Measurements from ENCODE around the gene BICD2. TPM values are rescaled to one million over a fixed set of nuclear protein-coding genes. Genes with fewer than 3 reads are reported as not detected.
"Not testable (repeated sequence)": the region's sequence is repeated elsewhere in the genome, so short reads cannot be mapped to it uniquely, and the experiment has no call there.

Gene BICD2
- total and polyA plus RNA-seq, 7 donors = 21.6 to 44.4 (median 28.7) TPM

DNA sequence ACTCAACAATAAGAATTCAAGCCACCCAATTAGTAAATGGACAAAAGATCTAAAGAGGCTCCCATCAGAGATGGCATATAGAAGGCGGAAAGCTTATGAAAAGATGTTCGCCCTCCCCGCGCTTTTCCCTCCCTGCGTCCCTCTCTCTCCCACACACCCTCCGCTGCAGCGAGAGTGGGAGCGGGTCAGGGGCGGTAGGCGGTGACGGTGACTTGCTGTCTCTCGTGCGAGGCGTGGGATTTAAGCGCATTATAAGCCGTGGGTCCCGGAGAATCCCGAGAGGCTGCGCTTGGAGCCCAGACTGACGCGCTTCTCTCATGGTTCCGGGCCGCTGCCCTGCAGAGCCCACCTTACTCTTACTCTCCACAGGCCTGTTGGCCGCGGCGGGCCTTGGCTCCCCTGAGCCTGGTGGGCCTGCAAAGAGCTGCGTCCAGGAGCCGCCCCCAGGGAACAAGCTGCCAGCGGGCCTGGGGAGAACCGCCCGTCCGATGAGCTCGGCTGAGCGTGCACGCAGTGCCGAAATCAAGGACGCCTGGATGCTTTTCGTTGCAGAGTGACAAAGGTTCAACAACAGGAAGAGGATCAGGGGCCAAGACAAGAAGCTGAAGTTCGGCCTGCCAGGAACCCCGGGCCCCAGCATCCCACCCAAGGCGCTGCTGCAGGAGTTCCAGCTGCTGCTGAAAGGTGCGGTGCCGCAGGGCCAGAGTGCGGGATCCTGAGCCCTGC is 42.6 kb upstream of the BICD2 start:
- Histone ChIP-seq H3K4me1 (peaks cover 24% of the 10 kb centered on the region), H3K27me3 (ENCODE audit: insufficient read depth in 3 of 3, low read length in 2 of 3) (peaks cover 0 to 87% (median 39%) of the 10 kb centered on the region in 3 donors), H3K27ac (no peak overlapping the region), H3K4me3 (no peak overlapping the region), H3K36me3 (ENCODE audit: insufficient read depth in 1 of 2, low read depth in 1 of 2) (no peaks in the 10 kb centered on the region), H3K9me3 (no peaks in the 10 kb centered on the region)
- intact Hi-C loops (cut with DNase I) = no loop called here
- 8 to 13% (median 12%) methylated on average over 43 to 44 of the region's 44 CpGs for WGBS, 3 donors
- ATAC-seq = no peak
- no peak for DNase-seq
- TF ChIP-seq, protein P1, sequence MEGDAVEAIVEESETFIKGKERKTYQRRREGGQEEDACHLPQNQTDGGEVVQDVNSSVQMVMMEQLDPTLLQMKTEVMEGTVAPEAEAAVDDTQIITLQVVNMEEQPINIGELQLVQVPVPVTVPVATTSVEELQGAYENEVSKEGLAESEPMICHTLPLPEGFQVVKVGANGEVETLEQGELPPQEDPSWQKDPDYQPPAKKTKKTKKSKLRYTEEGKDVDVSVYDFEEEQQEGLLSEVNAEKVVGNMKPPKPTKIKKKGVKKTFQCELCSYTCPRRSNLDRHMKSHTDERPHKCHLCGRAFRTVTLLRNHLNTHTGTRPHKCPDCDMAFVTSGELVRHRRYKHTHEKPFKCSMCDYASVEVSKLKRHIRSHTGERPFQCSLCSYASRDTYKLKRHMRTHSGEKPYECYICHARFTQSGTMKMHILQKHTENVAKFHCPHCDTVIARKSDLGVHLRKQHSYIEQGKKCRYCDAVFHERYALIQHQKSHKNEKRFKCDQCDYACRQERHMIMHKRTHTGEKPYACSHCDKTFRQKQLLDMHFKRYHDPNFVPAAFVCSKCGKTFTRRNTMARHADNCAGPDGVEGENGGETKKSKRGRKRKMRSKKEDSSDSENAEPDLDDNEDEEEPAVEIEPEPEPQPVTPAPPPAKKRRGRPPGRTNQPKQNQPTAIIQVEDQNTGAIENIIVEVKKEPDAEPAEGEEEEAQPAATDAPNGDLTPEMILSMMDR (IDR thresholded peaks at IDR 0.05) = no peak

DNA sequence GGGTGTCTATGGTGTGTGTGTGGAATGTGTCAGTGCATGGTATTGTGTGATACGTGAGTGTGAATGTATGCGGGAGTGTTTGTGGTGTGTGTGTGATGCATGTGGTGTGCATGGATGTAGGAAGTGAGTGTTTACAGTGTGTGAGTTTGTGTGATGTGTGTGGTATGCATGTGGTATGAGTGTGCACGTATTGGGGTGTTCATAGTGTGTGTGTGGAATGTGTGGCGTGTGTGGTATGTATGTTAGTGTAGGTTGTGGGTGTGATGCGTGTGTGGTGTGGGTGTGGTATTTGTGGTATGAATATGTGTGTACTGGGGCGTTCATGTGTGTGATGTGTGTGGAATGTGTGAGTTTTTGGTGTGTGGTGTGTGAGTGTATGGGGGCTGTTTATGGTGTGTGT is 40.1 kb upstream of the BICD2 start:
- peaks cover 0 to 68% (median 38%) of the 10 kb centered on the region in 3 donors for H3K27me3 ChIP-seq (ENCODE audit: insufficient read depth in 3 of 3, low read length in 2 of 3)
- DNase-seq = no peak
- H3K4me1 ChIP-seq = peaks cover 23% of the 10 kb centered on the region
- no peaks in the 10 kb centered on the region for H3K9me3 ChIP-seq
- H3K27ac ChIP-seq = no peak overlapping the region
- ATAC-seq = no peak
- TF ChIP-seq, protein P1 (IDR thresholded peaks at IDR 0.05) = no peak
- no peaks in the 10 kb centered on the region for H3K36me3 ChIP-seq (ENCODE audit: insufficient read depth in 1 of 2, low read depth in 1 of 2)
- WGBS, 3 donors = 83 to 85% (median 83%) methylated on average over 6 of the region's 6 CpGs
- intact Hi-C loops (cut with DNase I) = no loop called here
- H3K4me3 ChIP-seq = no peak overlapping the region

DNA sequence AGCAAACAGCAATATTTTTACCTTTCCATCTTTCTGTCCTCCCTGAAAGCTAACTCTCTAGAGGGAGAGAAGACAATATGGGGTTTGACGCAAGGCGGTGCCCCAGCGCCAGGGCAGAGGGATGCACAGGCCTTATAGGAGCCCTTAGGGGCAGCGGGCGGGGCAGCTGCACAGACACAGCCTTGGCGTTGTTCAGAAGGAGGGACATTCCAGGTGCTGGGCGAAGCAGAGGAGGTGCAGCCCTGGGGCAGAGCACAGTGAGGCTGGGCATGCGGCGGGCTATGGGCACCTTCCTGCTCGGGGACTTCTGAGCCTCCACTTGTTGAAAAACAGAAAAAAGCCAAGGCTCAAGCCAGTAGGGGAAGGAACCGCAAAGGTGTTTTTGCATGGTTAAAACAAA is 33.7 kb upstream of the BICD2 start:
- Histone ChIP-seq H3K4me1 (no peaks in the 10 kb centered on the region), H3K9me3 (no peaks in the 10 kb centered on the region), H3K4me3 (no peak overlapping the region), H3K27ac (no peak overlapping the region), H3K36me3 (ENCODE audit: insufficient read depth in 1 of 2, low read depth in 1 of 2) (no peaks in the 10 kb centered on the region), H3K27me3 (ENCODE audit: insufficient read depth in 3 of 3, low read length in 2 of 3) (peaks cover 0 to 35% (median 2%) of the 10 kb centered on the region in 3 donors)
- intact Hi-C loops (cut with DNase I) = no loop called here
- TF ChIP-seq, protein P1 (IDR thresholded peaks at IDR 0.05) = no peak
- WGBS, 3 donors = 85 to 90% (median 86%) methylated on average over 11 of the region's 11 CpGs
- ATAC-seq (no peak), DNase-seq (no peak)

DNA sequence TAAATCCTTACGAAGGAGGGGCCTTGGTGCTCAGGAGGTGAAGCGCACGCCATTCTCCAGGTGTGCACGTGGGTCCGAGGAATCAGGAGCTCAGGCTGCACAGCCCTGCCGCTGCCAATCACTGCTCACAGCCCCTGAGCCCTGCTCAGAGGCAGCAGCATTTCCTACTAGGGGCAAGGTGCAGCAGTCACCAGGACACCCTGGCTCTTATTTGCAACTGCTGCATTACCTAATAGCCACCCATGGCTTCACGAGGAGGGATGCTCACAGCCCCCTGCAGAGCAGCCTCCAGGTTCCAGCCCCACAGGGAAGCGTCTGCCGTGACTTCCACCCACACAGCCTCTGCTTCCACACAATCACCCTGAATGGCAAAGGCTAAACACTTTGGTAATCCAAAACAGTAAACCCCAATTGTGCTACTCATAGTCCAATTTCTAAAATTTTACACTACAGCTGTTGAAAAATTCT is 31.7 kb upstream of the BICD2 start:
- H3K27me3 ChIP-seq (ENCODE audit: insufficient read depth in 3 of 3, low read length in 2 of 3) = peaks cover 0 to 29% (median 2%) of the 10 kb centered on the region in 3 donors
- H3K27ac ChIP-seq; intact Hi-C loops (cut with DNase I); H3K36me3 ChIP-seq (ENCODE audit: insufficient read depth in 1 of 2, low read depth in 1 of 2); H3K4me3 ChIP-seq; DNase-seq; H3K4me1 ChIP-seq; H3K9me3 ChIP-seq; ATAC-seq: not testable (repeated sequence)
- 45 to 63% (median 47%) methylated on average over 9 of the region's 9 CpGs for WGBS, 3 donors

DNA sequence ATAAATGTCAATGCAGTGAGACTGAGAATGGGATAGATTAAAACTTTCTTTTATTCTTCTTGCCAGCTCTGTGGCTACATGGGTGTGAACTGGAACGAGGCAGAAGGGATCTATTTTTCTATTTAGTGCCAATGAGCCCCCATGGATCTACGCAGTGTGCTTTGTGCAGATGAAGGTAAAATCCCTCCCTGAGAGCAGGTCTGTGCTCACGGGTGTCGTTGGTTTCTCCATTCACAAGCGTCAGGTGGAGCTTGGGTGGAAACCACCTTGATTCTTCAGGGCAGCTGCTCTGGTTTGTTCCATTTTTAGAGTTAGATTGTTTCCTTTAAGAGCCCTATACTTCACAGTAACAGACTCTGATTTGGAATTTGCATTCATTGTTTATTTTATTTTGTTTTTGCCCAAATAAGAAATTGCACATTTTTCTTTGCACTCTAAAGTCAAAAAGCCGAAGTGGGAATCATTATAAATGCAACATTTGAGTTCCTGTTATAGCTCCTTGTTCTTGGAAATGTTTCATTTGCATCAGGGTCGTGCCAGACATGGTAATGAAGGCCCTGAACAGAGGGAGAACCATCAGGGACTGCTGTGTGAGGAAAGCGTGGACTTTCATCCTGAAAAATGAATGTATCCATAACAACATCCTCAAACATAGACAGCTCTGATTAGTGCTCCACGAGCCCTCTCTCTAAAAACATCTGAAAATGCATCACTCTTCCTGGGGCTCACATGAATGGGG is 31.1 kb upstream of the BICD2 start:
- Histone ChIP-seq H3K27ac (no peak overlapping the region), H3K9me3 (no peaks in the 10 kb centered on the region), H3K4me1 (no peaks in the 10 kb centered on the region), H3K4me3 (no peak overlapping the region), H3K27me3 (ENCODE audit: insufficient read depth in 3 of 3, low read length in 2 of 3) (peaks cover 0 to 29% (median 2%) of the 10 kb centered on the region in 3 donors), H3K36me3 (ENCODE audit: insufficient read depth in 1 of 2, low read depth in 1 of 2) (no peaks in the 10 kb centered on the region)
- TF ChIP-seq, protein P1 (IDR thresholded peaks at IDR 0.05) = no peak
- intact Hi-C loops (cut with DNase I) = no loop called here
- DNase-seq (no peak), ATAC-seq (no peak)
- WGBS, 3 donors = 54 to 56% (median 55%) methylated on average over 9 of the region's 9 CpGs

Measured in psoas muscle (tissue), 8 donors.